MG63 (cell line): ENCODE measurements around the gene CAPN5. TPM values are rescaled to one million over a fixed set of nuclear protein-coding genes. Genes with fewer than 3 reads are reported as not detected.

ENCODE experiments used
- DNase-seq: peaks from one replicate; pipeline ENCODE4 v3.0.0-alpha.2; 2020
- H3K27me3 ChIP-seq: fragments of 250-450 bp; sonication (Bioruptor Pico); 2 replicates; pipeline ENCODE4 v1.5.1; 2020; ENCODE audit warnings: mild to moderate bottlenecking, moderate library complexity
- H3K36me3 ChIP-seq: fragments of 250-450 bp; sonication (Bioruptor Pico); 2 replicates; pipeline ENCODE4 v1.5.1; 2020; ENCODE audit warnings: mild to moderate bottlenecking, moderate library complexity
- H3K4me3 ChIP-seq: fragments of 250-450 bp; sonication (Bioruptor Pico); 2 replicates; pipeline ENCODE4 v1.5.1; 2020; ENCODE audit warnings: mild to moderate bottlenecking, moderate library complexity
- H3K9me3 ChIP-seq: fragments of 250-450 bp; sonication (Bioruptor Pico); 2 replicates; pipeline ENCODE4 v1.5.1; 2020; ENCODE audit warnings: mild to moderate bottlenecking, moderate library complexity
- total RNA-seq: library from RNA; depleted of rRNA; stranded (reverse); fragments of >200 nt; shearing (Covaris generic); gene quantifications from 2 replicates; pipeline ENCODE4 v1.2.3, GENCODE V29; 2014; ENCODE audit warnings: low replicate concordance; rRNA removed

Gene CAPN5
- total RNA-seq, 1 experiment from 2014 or later = 6.1 TPM

GRCh38 chr11:77171254-77171653, 104.5 kb downstream of the CAPN5 start:
- H3K4me3 ChIP-seq = no peak overlapping the region
- H3K27me3 ChIP-seq = no peaks in the 10 kb centered on the region
- no peaks in the 10 kb centered on the region for H3K9me3 ChIP-seq
- H3K36me3 ChIP-seq = no peaks in the 10 kb centered on the region
- no peak for DNase-seq

GRCh38 chr11:77171885-77172665, 105.3 kb downstream of the CAPN5 start:
- Histone ChIP-seq H3K9me3 (no peaks in the 10 kb centered on the region), H3K36me3 (no peaks in the 10 kb centered on the region), H3K27me3 (no peaks in the 10 kb centered on the region), H3K4me3 (no peak overlapping the region)
- no peak for DNase-seq

GRCh38 chr11:77172666-77172982, 105.9 kb downstream of the CAPN5 start:
- H3K36me3 ChIP-seq = no peaks in the 10 kb centered on the region
- no peaks in the 10 kb centered on the region for H3K27me3 ChIP-seq
- H3K9me3 ChIP-seq = no peaks in the 10 kb centered on the region
- no peak for DNase-seq
- H3K4me3 ChIP-seq = no peak overlapping the region

GRCh38 chr11:77173494-77173893, 106.7 kb downstream of the CAPN5 start:
- DNase-seq = no peak
- no peaks in the 10 kb centered on the region for H3K27me3 ChIP-seq
- no peak overlapping the region for H3K4me3 ChIP-seq
- H3K36me3 ChIP-seq = no peaks in the 10 kb centered on the region
- no peaks in the 10 kb centered on the region for H3K9me3 ChIP-seq

DNA sequence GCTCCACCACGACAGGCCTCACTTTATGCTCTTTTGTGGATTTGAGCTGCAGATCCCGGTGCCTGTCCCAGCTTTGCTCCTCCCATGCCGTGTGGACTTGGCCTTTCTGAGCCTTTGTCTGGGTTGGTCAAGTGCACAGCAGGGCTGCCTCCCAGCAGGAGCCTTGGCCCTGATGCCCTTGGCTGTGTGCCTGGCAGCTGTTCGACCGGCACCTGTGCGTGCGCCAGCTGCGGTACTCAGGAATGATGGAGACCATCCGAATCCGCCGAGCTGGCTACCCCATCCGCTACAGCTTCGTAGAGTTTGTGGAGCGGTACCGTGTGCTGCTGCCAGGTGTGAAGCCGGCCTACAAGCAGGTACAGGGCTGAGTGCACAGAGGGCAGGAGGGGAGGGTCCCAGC, 107.8 kb downstream of the CAPN5 start:
- Histone ChIP-seq H3K9me3 (no peaks in the 10 kb centered on the region), H3K27me3 (no peaks in the 10 kb centered on the region), H3K4me3 (no peak overlapping the region), H3K36me3 (no peaks in the 10 kb centered on the region)
- DNase-seq = no peak

DNA sequence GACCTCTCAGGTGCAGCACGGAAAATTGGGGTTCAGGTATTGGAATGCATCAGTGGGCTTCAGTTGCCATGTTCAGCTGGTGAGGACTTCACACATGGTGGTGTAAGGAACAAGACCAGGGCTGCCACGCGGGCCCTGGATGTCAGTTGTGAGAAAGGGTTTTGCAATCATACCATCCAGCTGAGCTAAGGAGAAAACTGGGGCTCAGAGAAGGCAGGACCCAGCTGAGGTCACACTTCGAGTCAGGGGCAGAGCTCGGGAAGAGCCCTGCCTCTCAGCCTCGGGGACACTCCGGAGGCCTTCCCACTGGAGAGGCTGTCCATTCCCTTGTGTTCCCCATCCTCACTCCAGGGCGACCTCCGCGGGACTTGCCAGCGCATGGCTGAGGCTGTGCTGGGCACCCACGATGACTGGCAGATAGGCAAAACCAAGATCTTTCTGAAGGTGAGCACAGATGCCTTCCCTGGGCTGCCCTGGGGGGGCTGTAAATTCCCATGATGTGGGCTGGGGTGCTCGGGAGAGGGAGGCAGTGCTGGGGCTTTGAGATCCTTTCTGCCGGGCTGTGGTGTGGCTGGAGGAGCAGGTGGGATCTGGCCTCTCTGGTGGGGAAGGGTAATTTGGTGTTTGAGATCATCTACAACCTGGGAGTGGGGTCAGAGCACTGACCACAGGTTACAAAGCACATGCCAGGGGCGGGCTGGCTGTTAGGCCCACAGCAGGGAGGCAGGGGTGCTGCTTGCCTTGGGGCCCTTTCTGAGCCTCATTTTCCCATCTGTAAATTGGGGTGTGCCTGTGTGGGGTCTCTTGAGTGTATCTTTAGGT, 108.5 kb downstream of the CAPN5 start:
- Histone ChIP-seq H3K9me3 (no peaks in the 10 kb centered on the region), H3K4me3 (no peak overlapping the region), H3K36me3 (no peaks in the 10 kb centered on the region), H3K27me3 (no peaks in the 10 kb centered on the region)
- no peak for DNase-seq

Other genes with a start within 250 kb of the CAPN5 start
- gene ACER3, start 206.1 kb upstream of the CAPN5 start, total RNA-seq = 15.8 and 56.2 TPM in 2 replicates
- gene B3GNT6, start 32.6 kb upstream of the CAPN5 start, total RNA-seq = not detected in 2 replicates
- not detected in 2 replicates for gene OMP, start 35.9 kb downstream of the CAPN5 start, total RNA-seq
- not detected in 2 replicates for gene MYO7A, start 61.3 kb downstream of the CAPN5 start, total RNA-seq
- gene GDPD4, start 234.7 kb downstream of the CAPN5 start, total RNA-seq = not detected in 2 replicates